ENCODE results near the gene TMEM266.

The TMEM266 gene

DNA sequence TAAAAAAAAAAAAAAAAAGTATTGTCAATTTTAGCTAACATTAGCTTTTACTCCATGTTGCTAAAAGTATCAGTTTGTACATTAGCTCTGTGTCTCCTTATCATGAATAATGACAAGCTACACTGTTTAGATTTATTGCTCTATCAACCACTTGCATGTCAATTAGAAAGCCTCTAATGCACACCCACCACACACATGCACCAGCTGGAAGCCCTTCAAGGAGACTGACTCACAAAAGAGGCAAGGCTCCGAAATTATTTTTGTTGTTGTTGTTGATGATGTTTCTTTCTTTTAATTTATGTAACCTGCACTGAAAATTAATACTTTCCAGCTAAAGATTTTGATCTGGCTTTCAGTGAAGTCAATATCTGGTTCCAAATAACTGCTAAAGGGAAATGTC, 180.0 kb downstream of the TMEM266 start:
- no peak for DNase-seq (ENCODE audit: low read depth, low spot score)

DNA sequence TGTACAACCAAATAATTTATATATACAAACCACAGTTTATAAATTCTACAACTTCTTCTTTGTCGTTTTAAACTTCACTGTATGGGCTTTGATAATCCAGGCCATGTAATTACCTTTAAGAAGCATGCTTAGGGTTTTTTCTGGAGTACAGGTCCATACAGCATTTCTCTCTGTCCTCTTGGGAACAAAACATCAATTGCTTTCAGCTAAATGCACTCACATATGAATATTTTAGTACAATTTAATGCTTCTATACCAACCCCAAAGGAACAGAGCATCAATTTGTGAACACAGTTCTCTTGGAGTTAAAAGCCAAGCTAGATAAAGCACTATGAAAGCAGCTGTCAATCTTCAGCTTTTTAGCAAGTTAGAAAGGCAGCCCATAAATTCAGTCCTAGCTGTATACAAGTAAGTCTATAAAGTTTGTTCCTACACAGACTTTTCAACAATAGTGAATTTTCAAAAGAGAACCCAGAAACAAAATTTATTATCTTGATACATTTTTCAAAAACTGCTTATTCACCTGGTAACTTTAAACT, 185.4 kb downstream of the TMEM266 start:
- DNase-seq (ENCODE audit: low read depth, low spot score): no peak

GRCh38 chr15:76251717-76252116, 191.9 kb downstream of the TMEM266 start:
- DNase-seq (ENCODE audit: low read depth, low spot score): no peak

- no peak for DNase-seq (ENCODE audit: low read depth, low spot score)
Observed at GRCh38 chr15:76252249-76252648, 192.5 kb downstream of the TMEM266 start.

- DNase-seq (ENCODE audit: low read depth, low spot score): no peak
Observed at GRCh38 chr15:76253691-76254473, 194.1 kb downstream of the TMEM266 start.
